Epithelial cell of proximal tubule (primary cell): Measurements from ENCODE around the gene WEE2. TPM values are rescaled to one million over a fixed set of nuclear protein-coding genes. Genes with fewer than 3 reads are reported as not detected.

Source experiments
- DNase-seq: peaks from one replicate; pipeline ENCODE4 v3.0.0-alpha.2; 2011; ENCODE audit warnings: low read depth
- H3K4me3 ChIP-seq: 2 replicates; pipeline ENCODE4 v1.5.1; 2011; ENCODE audit warnings: low read depth, mild to moderate bottlenecking, low read length
- total RNA-seq: library from RNA; depleted of rRNA; stranded (reverse); fragments of >200 nt; gene quantifications from 2 replicates; pipeline ENCODE4 v1.2.3, GENCODE V29; 2015
- TF ChIP-seq, protein P1 (sequence below): conservative IDR thresholded peaks from 2 replicates; pipeline ENCODE4 v1.5.1; 2012; ENCODE audit warnings: low read depth, mild to moderate bottlenecking, low read length

Gene WEE2
- total RNA-seq, 1 donor from 2014 or later: not detected

DNA sequence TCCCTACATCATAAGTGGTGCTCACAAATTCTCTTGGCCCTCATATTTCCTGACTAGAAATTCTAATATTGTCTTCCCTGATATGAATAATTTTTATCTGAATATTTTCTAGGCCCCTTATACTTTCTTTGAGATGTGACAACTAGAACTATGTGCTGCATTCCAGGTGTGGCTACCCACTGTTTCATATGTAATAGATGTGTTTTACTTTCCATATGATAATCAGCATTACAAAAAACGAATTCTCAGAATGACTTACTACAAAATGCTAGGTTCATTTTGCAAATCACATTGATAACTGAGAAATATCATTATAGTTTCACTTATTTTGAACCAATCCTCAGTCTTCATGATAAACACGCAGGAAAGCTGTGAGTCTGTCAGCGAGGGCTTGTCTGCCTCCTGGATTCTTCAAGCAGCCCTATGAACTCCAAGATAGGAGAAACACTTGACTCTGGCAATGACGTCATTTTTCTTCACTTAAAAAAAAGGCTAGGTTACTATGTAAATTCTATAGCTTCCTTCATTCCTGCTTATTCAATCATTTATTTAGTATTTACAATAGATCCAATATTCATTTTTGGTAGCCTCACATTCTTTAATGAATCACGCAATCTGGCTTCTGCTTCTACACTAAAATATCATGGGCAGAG lies 4.6 kb downstream of the WEE2 start:
- TF ChIP-seq, protein P1, sequence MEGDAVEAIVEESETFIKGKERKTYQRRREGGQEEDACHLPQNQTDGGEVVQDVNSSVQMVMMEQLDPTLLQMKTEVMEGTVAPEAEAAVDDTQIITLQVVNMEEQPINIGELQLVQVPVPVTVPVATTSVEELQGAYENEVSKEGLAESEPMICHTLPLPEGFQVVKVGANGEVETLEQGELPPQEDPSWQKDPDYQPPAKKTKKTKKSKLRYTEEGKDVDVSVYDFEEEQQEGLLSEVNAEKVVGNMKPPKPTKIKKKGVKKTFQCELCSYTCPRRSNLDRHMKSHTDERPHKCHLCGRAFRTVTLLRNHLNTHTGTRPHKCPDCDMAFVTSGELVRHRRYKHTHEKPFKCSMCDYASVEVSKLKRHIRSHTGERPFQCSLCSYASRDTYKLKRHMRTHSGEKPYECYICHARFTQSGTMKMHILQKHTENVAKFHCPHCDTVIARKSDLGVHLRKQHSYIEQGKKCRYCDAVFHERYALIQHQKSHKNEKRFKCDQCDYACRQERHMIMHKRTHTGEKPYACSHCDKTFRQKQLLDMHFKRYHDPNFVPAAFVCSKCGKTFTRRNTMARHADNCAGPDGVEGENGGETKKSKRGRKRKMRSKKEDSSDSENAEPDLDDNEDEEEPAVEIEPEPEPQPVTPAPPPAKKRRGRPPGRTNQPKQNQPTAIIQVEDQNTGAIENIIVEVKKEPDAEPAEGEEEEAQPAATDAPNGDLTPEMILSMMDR: no peak
- no peak for DNase-seq
- H3K4me3 ChIP-seq: no peak overlapping the region

DNA sequence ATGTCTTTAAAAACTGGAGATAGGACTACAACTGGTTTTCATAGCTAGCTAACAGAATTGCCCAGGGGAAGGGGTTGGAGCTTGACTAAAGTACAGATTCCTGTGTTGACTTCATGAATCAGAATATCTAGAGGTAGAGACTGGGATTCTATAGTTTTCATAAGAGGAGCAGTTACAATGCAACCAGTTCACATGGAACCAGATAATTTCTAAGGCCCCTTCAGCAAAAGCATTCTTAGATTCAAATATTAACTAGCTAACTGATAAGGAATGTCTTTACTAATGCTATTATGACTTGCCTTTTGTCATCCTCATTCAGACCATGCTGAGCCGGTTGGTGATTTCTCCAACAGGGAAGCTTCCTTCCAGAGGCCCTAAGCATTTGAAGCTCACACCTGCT lies 5.7 kb downstream of the WEE2 start:
- DNase-seq: no peak

DNA sequence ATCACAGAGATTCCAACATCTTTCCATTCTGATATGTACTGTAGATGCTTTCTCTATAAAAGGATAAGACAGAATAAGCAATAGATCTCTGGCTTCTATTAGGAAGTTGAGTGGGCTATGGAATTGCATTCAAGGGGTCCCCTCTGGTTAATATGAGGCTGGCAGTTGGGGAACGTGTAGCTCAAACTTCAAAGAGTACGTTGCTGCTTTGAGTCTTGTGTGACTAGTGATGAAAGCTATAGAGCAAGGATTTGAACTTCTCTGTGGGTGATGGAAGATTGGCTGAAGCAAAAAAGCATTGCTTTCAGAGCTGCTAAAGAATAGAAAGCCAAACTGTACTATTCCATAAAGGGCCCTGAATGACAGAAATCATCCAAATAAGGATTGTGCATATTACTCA lies 6.4 kb downstream of the WEE2 start:
- DNase-seq: no peak
- H3K4me3 ChIP-seq: no peak overlapping the region
- TF ChIP-seq, protein P1: no peak

More for the DNA sequence above, 5.7 kb downstream of the WEE2 start:
- TF ChIP-seq, protein P1: no peak
- no peak overlapping the region for H3K4me3 ChIP-seq

DNA sequence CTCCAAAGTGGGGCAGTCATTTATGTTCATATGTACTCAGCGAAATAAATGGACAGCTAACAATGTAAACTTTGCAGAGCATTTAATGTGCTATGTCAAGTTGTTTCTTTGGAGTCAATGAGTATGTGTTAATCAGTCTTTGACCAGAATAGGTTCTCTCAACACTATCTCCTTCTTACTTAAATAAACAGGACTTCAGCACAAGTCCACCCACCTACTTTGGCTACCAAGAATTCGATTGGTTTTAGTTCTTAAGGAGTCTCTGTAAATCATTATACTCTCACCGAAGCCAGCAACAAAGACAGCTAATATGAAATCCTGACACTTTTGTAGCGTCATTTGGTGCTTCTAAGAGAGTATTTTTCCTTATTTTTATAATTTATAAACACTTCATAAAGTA lies 6.9 kb downstream of the WEE2 start:
- TF ChIP-seq, protein P1: no peak
- no peak overlapping the region for H3K4me3 ChIP-seq
- DNase-seq: no peak

DNA sequence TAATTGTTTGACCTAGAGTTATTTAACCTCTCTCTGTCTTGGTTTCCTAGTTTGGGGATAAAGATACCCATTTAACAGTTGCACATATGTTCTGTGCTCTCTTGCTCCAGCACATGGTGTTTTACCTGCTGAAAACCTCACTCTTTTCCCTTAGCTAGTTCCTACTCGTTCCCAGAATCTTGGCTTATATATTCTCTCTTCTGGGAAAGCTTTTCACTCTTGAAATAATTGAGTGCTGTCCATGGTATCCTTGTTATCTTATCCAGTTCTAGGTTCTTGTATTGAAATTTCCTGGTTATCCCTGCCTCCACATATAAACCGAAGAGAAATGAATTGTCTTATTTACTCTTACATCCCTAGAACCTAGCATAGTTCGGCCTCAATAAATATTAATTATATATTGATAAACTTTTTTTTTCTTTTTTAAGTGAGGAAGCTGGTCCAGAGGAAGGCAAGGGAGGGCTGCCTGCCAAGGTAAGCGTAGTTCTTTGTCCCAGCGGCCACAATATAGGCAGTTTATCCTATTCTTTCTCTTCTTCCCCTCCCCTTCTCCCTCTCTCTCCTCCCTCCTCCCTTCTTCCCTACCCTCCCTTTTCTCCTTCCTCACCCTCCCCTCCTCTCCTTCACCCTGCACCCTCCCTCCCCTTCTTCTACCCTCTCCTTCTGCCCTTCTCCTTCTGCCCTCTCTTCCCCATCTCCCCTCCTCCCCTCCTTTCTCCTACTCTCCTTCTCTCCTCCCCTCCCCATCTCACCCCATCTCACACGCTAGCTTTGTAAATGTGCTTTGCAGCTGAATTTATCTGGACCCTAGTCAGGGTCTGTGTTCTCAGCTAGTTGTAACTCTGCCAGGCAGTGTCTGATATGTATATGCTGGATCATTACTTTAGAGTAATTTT lies 7.9 kb downstream of the WEE2 start:
- TF ChIP-seq, protein P1: no peak
- H3K4me3 ChIP-seq: no peak overlapping the region
- no peak for DNase-seq

DNA sequence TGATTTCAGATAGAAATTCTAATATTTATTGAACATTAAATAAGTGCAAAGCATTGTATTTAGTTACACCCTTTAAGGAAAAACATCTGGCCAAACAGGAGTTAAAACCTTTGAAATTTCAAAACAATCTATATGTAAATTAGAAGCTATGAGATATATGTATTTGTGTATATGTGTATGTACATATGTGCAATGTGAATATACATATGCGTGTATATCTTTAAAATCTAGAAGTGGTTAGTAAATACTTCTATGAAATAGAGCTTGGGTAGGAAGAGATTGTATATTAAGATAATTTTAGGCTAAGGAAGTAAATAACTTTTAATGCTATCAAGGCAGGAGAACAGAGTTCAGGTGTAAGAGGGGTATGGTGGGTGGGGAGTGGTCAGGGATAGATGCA lies 9.3 kb downstream of the WEE2 start:
- no peak for DNase-seq
- TF ChIP-seq, protein P1: no peak
- H3K4me3 ChIP-seq: no peak overlapping the region
